Measurements from ENCODE around the gene ACTL7A. TPM values are rescaled to one million over a fixed set of nuclear protein-coding genes. Genes with fewer than 3 reads are reported as not detected.

The ACTL7A gene
- total and polyA plus RNA-seq, 2 of the 13 experiments (the other 11 are each of a cell fraction or from before 2014, with no cell fraction given), result not detected

- WGBS (ENCODE audit: low lambda C conversion rate), result 35% methylated on average over 3 of the region's 3 CpGs
- Histone ChIP-seq H3K9me3 (ENCODE audit: low read length) (no peaks in the 10 kb centered on the region), H3K9ac (ENCODE audit: insufficient read depth, low read depth, low read length) (no peak overlapping the region), H3K36me3 (replicated peaks in 1 of 2; ENCODE audit: control insufficient read depth in 1 of 2, insufficient read depth in 2 of 2, low read length in 2 of 2) (no peaks in the 10 kb centered on the region), H4K20me1 (ENCODE audit: insufficient read depth, low read length) (no peaks in the 10 kb centered on the region), H3K79me2 (ENCODE audit: insufficient read depth, low read length) (no peaks in the 10 kb centered on the region), H3K27me3 (ENCODE audit: control insufficient read depth in 1 of 2, insufficient read depth in 2 of 2, low read length in 2 of 2) (no peaks in the 10 kb centered on the region), H3K4me2 (ENCODE audit: low read depth, low read length) (peak overlapping the region; percentile 55), H3K4me3 (replicated peaks in 1 of 3; ENCODE audit: insufficient read depth in 1 of 3, low read depth in 2 of 3, low read length in 3 of 3) (no peak overlapping the region), H3K27ac (ENCODE audit: extremely low read length, insufficient read depth, low read length) (no peak overlapping the region), H2AFZ (ENCODE audit: low read length) (no peak overlapping the region), H3K4me1 (ENCODE audit: insufficient read depth, low read length) (peaks cover 52% of the 10 kb centered on the region)
- in situ Hi-C loops (cut with HindIII; ENCODE audit: extremely low pct_ligation_motif_present, low pct_unique_long_range_greater_than_20kb), result loop anchor here (25.0 kb wide), 1 partner anchor 1328 kb away; the partner anchor contains the start of gene KLF4
- DNase-seq (ENCODE audit: low spot score) (peak; percentile 24), FAIRE-seq (peak; percentile 47), ATAC-seq (peak; percentile 63)
- ChIA-PET CTCF (ENCODE audit: low intra/inter-chr PET ratio, low total read pairs) (interaction anchor here (2.1 kb wide), 1 partner anchor 249 kb away, joined by 4 read pairs; no protein-coding TSS in a partner anchor), POLR2A (no interaction called here)
- no TSS peak for BruUV-seq (replicated peaks)
- intact Hi-C loops (cut with micrococcal nuclease; ENCODE audit: unreplicated experiment), result no loop called here
- TF ChIP-seq HOXA7 (CRISPR knock-in tag; IDR thresholded peaks at IDR 0.05) (no peak), NFATC3 (CRISPR knock-in tag; IDR thresholded peaks at IDR 0.05) (no peak), ZNF607 (CRISPR knock-in tag; IDR thresholded peaks at IDR 0.05; ENCODE audit: borderline replicate concordance) (no peak), ZNF678 (CRISPR knock-in tag; IDR thresholded peaks at IDR 0.05) (no peak), TOE1 (CRISPR knock-in tag; IDR thresholded peaks at IDR 0.05) (no peak), ZBTB14 (CRISPR knock-in tag; IDR thresholded peaks at IDR 0.05) (no peak), ATF5 (CRISPR knock-in tag; IDR thresholded peaks at IDR 0.05; ENCODE audit: low read depth) (no peak), FOSL1 (CRISPR knock-in tag; IDR thresholded peaks at IDR 0.05; ENCODE audit: borderline replicate concordance) (peak; percentile 62), ZNF713 (CRISPR knock-in tag; IDR thresholded peaks at IDR 0.05) (no peak), MTERF4 (CRISPR knock-in tag; IDR thresholded peaks at IDR 0.05) (no peak), ATF3 (CRISPR knock-in tag; IDR thresholded peaks at IDR 0.05) (peak; percentile 66), ZEB1 (IDR thresholded peaks at IDR 0.05; ENCODE audit: insufficient replicate concordance, low read depth) (peak; percentile 39), TEAD3 (CRISPR knock-in tag; optimal IDR thresholded peaks at IDR 0.05; ENCODE audit: borderline replicate concordance) (peak; percentile 62), ZNF264 (CRISPR knock-in tag; IDR thresholded peaks at IDR 0.05) (no peak), MTF2 (CRISPR knock-in tag; IDR thresholded peaks at IDR 0.05; ENCODE audit: borderline replicate concordance) (no peak), ARNT (IDR thresholded peaks at IDR 0.05) (no peak), ZNF441 (CRISPR knock-in tag; IDR thresholded peaks at IDR 0.05; ENCODE audit: borderline replicate concordance) (no peak), CBX2 (IDR thresholded peaks at IDR 0.05; ENCODE audit: low read depth, low read length) (no peak), CBX2 (CRISPR knock-in tag; IDR thresholded peaks at IDR 0.05; ENCODE audit: low read depth) (no peak), ZNF7 (CRISPR knock-in tag; IDR thresholded peaks at IDR 0.05) (peak; percentile 63), PAF1 (CRISPR knock-in tag; IDR thresholded peaks at IDR 0.05) (no peak), HMG20A (CRISPR knock-in tag; IDR thresholded peaks at IDR 0.05; ENCODE audit: borderline replicate concordance) (no peak), ZNF510 (CRISPR knock-in tag; IDR thresholded peaks at IDR 0.05; ENCODE audit: low read depth) (no peak)
Observed at GRCh38 chr9:108815156-108815555, 46.9 kb upstream of the ACTL7A start.

Measured in HepG2 (cell line).